GM21576 (cell line): ENCODE data around the gene PSMC2.
"Not testable (repeated sequence)": the region's sequence is repeated elsewhere in the genome, so short reads cannot be mapped to it uniquely, and the experiment has no call there.

ENCODE experiments used
- ATAC-seq: cut with Tn5 transposase; IDR thresholded peaks from one replicate; pipeline ENCODE4 v1.9.1; 2021; ENCODE audit warnings: mild to moderate bottlenecking, moderate library complexity; ENCODE audit not compliant: unreplicated experiment

PSMC2 gene

DNA sequence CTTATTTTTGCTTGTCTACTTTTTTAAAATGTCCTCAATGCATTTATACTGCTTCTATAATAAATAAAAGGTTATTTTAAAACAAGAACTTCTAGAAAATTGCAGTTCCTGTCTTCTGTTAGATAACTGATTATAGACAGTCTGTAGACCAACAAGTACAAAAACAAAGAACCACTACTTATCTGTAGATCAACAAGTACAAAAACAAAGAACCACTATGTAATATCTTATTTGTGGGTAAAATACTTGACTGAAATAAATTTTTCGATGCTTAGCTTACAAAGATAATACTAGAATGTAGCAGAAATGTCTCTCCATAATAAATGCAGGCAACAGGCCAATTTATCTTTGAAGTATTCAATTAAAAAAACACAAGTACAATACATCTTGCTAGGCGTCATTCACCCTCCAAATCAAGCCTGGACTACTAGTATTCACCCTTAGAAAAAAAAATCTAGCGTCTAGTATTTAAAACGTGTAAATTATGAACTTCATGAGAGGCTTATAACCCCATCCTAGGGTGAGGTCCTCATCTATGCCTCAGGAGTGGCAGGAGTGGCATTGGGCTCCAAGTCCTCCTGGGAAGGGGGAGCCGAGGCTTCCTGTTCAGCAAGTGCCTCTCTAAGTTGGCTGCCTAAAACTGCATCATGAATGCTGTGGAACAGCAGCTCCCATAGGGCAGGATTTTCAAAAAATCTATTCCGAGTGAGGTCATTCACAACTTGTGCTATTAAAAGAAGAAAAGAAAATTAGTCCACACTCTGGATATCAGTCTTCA is 26.6 kb downstream of the PSMC2 start:
- no peak for ATAC-seq

DNA sequence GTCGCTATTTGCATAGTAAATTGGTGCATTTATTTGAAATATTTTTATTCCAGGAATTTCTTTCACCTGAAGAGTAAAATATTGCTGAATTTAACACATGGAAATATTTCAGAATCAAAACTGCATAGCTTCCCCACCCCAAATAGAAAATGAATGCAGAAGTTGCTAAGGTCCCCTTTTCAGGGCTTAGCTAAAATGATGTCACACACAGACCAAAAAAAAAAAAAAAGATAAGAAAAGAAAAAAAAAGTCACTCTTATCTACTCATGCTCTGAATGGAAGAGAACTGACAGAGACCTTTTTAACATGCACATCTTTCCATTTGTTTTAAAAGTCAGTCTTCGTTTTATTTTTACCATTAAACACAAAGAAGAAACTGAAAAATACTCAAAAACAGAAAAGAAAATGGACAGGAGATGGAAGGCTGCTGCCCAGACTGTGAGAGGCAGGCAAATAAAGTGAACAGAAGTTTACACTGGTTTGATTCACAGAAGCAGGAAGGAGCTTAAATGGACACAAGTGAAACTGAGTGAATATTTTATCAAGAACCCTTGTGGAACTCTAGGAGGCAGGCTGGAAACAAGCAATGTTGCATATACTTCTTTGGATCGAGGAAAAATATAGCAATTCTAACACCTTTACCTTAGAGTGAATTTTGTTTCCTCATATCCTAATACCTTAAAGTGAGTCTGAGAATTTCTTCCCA is 32.0 kb downstream of the PSMC2 start:
- ATAC-seq, result no peak

GRCh38 chr7:103380395-103381191 is 33.1 kb downstream of the PSMC2 start:
- no peak for ATAC-seq

- no peak for ATAC-seq
Measured at GRCh38 chr7:103381280-103382031, 34.0 kb downstream of the PSMC2 start.

GRCh38 chr7:103382032-103382402 is 34.6 kb downstream of the PSMC2 start:
- no peak for ATAC-seq

DNA sequence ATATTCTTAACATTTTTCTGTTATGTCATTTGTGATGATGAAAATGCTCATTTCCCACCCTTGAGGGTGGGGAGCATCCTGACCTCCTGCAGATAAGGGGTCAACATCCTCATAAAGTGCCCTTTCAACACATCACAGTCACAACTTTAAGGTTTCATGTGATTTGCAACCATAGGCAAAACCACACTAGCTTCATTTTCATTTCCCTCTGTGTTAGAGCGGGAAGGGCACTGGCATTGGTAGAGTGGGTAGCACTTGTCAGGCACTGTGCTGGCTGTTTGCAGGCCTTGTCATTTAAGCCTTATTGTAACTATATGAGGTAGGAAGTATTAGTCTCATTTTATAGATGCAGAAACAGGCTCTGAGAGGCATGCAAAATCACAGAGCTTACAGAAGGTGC is 39.8 kb downstream of the PSMC2 start:
- no peak for ATAC-seq

DNA sequence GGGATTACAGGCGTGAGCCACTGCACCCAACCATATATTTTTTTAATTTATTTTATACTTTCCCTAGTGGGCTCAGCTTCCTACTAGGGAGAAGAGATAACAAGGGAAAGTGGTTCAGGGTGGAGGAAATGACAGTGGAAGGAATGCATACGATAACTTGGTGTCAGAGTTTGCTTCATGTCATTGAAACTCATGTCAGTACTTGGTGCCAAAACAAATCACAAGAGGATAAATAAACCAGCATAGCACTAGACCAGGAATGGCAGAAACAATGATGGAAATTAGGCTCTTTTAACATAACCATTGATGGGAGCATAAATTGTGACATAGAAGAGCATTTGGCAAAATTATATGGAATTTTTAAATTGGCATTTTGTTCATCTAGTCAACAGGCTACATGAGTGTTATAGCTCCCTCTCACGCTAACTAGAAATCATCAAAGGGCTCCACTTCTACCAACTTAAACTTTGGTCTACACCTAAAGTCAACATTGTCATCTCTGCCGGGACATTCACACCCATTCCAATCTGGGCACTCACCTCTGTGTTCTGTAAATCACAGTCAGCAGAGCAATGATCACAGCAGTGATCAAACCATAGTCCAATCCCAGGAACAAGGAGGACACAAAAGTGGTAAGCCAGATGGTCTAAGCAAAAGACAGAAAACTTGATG is 41.2 kb downstream of the PSMC2 start:
- ATAC-seq, result no peak

GRCh38 chr7:103389263-103389662 is 41.8 kb downstream of the PSMC2 start:
- ATAC-seq, result no peak

GRCh38 chr7:103391150-103391549 is 43.7 kb downstream of the PSMC2 start:
- no peak for ATAC-seq

- ATAC-seq, result no peak
Measured at GRCh38 chr7:103391976-103392375, 44.5 kb downstream of the PSMC2 start.

- no peak for ATAC-seq
Measured at GRCh38 chr7:103394566-103394965, 47.1 kb downstream of the PSMC2 start.

DNA sequence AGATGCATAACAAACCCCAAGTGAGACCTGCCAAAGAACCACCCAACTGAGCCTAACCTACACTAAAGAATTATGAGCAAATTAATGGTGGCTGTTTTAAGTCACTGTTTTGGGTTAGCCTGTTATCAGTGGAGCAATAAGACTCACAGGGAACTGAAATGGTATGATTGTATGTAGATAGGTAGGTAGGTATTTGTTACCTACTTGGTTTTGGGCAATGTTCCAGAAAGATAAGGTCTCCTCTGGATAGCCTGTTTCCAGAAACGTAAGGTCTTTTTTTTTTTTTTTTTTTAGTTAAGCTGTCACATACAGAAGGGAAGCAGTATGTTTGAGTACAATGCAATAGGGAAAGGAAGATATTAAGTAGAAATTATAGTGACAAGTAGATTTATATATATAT is 47.6 kb downstream of the PSMC2 start:
- no peak for ATAC-seq

DNA sequence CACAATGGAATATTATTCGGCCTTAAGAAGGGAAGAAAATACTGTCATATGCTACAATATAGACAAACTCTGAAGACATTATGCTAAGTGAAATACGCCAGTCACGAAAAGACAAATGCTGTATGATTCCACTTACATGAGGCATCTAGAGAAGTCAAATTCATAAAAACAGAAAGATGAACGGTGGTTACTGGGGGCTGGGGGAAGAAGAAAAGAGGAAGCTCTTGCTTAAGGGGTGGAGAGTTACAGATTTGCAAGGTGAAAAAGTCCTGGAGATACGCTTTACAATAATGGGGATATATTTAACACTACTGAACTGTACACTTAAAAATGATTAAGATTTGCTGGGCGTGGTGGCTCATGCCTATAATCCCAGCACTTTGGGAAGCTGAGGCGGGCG is 49.0 kb downstream of the PSMC2 start:
- no peak for ATAC-seq

GRCh38 chr7:103398483-103399127 is 51.2 kb downstream of the PSMC2 start:
- ATAC-seq, result no peak

- ATAC-seq, result not testable (repeated sequence)
Measured at GRCh38 chr7:103399687-103400086, 52.2 kb downstream of the PSMC2 start.

DNA sequence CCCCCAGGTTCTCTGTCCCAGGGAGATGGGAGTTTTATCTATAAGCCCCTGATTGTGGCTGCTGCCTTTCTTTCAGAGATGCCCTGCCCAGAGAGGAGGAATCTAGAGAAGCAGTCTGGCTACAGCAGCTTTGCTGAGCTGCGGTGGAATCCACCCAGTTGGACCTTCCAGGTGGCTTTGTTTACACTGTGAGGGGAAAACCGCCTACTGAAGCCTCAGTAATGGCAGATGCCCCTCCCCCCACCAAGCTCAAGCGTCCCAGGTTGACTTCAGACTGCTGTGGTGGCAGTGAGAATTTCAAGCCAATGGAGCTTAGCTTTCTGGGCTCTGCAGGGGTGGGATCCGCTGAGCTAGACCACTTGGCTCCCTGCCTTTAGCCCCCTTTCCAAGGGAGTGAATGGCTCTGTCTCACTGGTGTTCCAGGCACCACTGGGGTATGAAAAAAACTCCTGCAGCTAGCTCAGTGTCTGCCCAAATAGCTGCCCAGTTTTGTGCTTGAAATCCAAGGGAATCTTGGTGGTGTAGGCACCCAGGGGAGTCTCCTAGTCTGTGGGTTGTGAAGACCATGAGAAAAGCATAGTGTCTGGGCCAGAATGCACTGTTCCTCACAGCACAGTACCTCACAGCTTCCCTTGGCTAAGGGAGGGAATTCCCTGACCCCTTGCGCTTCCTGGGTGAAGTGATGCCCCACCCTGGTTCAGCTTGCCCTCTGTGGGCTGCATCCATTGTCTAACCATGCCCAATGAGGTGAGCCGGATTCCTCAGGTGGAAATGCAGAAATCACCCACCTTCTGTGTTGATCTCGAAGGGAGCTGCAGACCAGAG is 58.6 kb downstream of the PSMC2 start:
- not testable (repeated sequence) for ATAC-seq

DNA sequence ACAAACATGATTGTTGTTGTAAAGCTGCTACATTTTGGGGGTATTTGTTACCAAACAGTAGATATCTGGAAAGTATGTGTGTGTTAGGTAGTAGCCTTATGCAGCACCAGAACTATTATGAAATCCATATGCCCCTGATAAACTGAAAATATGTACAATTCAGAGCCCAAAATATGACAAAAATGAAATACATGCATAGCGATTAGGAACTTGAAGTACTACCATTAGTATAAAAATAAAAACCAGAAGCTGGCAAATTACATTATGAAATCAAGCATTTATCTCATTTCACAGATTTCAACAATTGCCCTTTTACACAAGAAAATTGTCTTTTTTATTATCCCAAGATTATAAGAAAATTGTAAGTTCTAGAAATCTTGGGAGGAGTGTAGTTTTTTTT is 64.7 kb downstream of the PSMC2 start:
- no peak for ATAC-seq

GRCh38 chr7:103413407-103413806 is 66.0 kb downstream of the PSMC2 start:
- no peak for ATAC-seq

GRCh38 chr7:103418241-103418640 is 70.8 kb downstream of the PSMC2 start:
- ATAC-seq, result no peak
